Measurements from ENCODE around the gene ZCCHC8. TPM values are rescaled to one million over a fixed set of nuclear protein-coding genes. Genes with fewer than 3 reads are reported as not detected.
A peak's percentile ranks its signal among the peaks of the same experiment; 100 is the strongest.

ZCCHC8 gene
- total and polyA plus RNA-seq, 2 donors (not counting 1 experiment from before 2014, with no cell fraction given), result 10.9 to 23.8 TPM

- H2AFZ ChIP-seq (ENCODE audit: low read length), result no peak overlapping the region
- H4K20me1 ChIP-seq (ENCODE audit: control insufficient read depth, extremely low read depth, insufficient read depth, low read length), result peaks cover 18% of the 10 kb centered on the region
- peaks cover 91% of the 10 kb centered on the region for H3K79me2 ChIP-seq (ENCODE audit: control insufficient read depth, insufficient read depth, low read length)
- peak overlapping the region; percentile 99 for H3K27ac ChIP-seq (ENCODE audit: insufficient read depth, low read length)
- H3K9me3 ChIP-seq (ENCODE audit: control insufficient read depth, insufficient read depth, low read depth, low read length), result no peaks in the 10 kb centered on the region
- H3K4me2 ChIP-seq (ENCODE audit: extremely low read depth, insufficient read depth, low read length), result peak overlapping the region; percentile 95
- H3K36me3 ChIP-seq (ENCODE audit: control insufficient read depth, insufficient read depth, low read length), result peaks cover 12% of the 10 kb centered on the region
- DNase-seq (ENCODE audit: low read depth in 2 of 2), result no peak
- H3K4me1 ChIP-seq (ENCODE audit: control insufficient read depth, extremely low read depth, insufficient read depth, low read length), result peaks cover 5% of the 10 kb centered on the region
- peak overlapping the region; percentile 65 to 99 (median 78) for H3K4me3 ChIP-seq (replicated peaks in 1 of 4; ENCODE audit: control extremely low read depth in 1 of 4, insufficient read depth in 1 of 4, low read depth in 3 of 4, low read length in 4 of 4)
- H3K27me3 ChIP-seq (ENCODE audit: control insufficient read depth, insufficient read depth, low read length), result no peaks in the 10 kb centered on the region
- H3K9ac ChIP-seq (ENCODE audit: insufficient read depth, low read length), result no peak overlapping the region
- TF ChIP-seq EZH2 (IDR thresholded peaks at IDR 0.05; ENCODE audit: low read length, missing control alignments) (no peak), CTCF (conservative IDR thresholded peaks at IDR 0.05 in 1 of 2, IDR thresholded peaks at IDR 0.05 in 1 of 2; ENCODE audit: low read depth in 1 of 2, low read length in 2 of 2) (no peak)
Measured at GRCh38 chr12:122523846-122524718, 23.4 kb upstream of the ZCCHC8 start.

GRCh38 chr12:122523280-122523679 is 22.5 kb upstream of the ZCCHC8 start:
- no peak for TF ChIP-seq EZH2 (IDR thresholded peaks at IDR 0.05; ENCODE audit: low read length, missing control alignments)
- no peak for TF ChIP-seq CTCF (conservative IDR thresholded peaks at IDR 0.05 in 1 of 2, IDR thresholded peaks at IDR 0.05 in 1 of 2; ENCODE audit: low read depth in 1 of 2, low read length in 2 of 2)
- H3K36me3 ChIP-seq (ENCODE audit: control insufficient read depth, insufficient read depth, low read length), result peaks cover 16% of the 10 kb centered on the region
- peak; percentile 66 to 68 for DNase-seq (ENCODE audit: low read depth in 2 of 2)

GRCh38 chr12:122520676-122521075 is 19.9 kb upstream of the ZCCHC8 start:
- H3K79me2 ChIP-seq (ENCODE audit: control insufficient read depth, insufficient read depth, low read length), result peaks cover 90% of the 10 kb centered on the region
- H3K27ac ChIP-seq (ENCODE audit: insufficient read depth, low read length), result no peak overlapping the region
- no peak overlapping the region for H3K9ac ChIP-seq (ENCODE audit: insufficient read depth, low read length)
- H3K27me3 ChIP-seq (ENCODE audit: control insufficient read depth, insufficient read depth, low read length), result no peaks in the 10 kb centered on the region
- no peak overlapping the region for H3K4me3 ChIP-seq (replicated peaks in 1 of 4; ENCODE audit: control extremely low read depth in 1 of 4, insufficient read depth in 1 of 4, low read depth in 3 of 4, low read length in 4 of 4)
- no peaks in the 10 kb centered on the region for H3K9me3 ChIP-seq (ENCODE audit: control insufficient read depth, insufficient read depth, low read depth, low read length)
- no peak for DNase-seq (ENCODE audit: low read depth in 2 of 2)
- peaks cover 5% of the 10 kb centered on the region for H3K4me1 ChIP-seq (ENCODE audit: control insufficient read depth, extremely low read depth, insufficient read depth, low read length)
- H3K4me2 ChIP-seq (ENCODE audit: extremely low read depth, insufficient read depth, low read length), result no peak overlapping the region
- peaks cover 23% of the 10 kb centered on the region for H3K36me3 ChIP-seq (ENCODE audit: control insufficient read depth, insufficient read depth, low read length)
- peaks cover 18% of the 10 kb centered on the region for H4K20me1 ChIP-seq (ENCODE audit: control insufficient read depth, extremely low read depth, insufficient read depth, low read length)
- TF ChIP-seq EZH2 (IDR thresholded peaks at IDR 0.05; ENCODE audit: low read length, missing control alignments) (no peak), CTCF (conservative IDR thresholded peaks at IDR 0.05 in 1 of 2, IDR thresholded peaks at IDR 0.05 in 1 of 2; ENCODE audit: low read depth in 1 of 2, low read length in 2 of 2) (no peak)
- no peak overlapping the region for H2AFZ ChIP-seq (ENCODE audit: low read length)

More at GRCh38 chr12:122523280-122523679, 22.5 kb upstream of the ZCCHC8 start:
- peak overlapping the region; percentile 65 to 99 (median 78) for H3K4me3 ChIP-seq (replicated peaks in 1 of 4; ENCODE audit: control extremely low read depth in 1 of 4, insufficient read depth in 1 of 4, low read depth in 3 of 4, low read length in 4 of 4)
- H3K9me3 ChIP-seq (ENCODE audit: control insufficient read depth, insufficient read depth, low read depth, low read length), result no peaks in the 10 kb centered on the region
- peak overlapping the region; percentile 26 for H3K27ac ChIP-seq (ENCODE audit: insufficient read depth, low read length)
- no peak overlapping the region for H2AFZ ChIP-seq (ENCODE audit: low read length)
- peak overlapping the region; percentile 95 for H3K4me2 ChIP-seq (ENCODE audit: extremely low read depth, insufficient read depth, low read length)
- H4K20me1 ChIP-seq (ENCODE audit: control insufficient read depth, extremely low read depth, insufficient read depth, low read length), result peaks cover 18% of the 10 kb centered on the region
- peaks cover 7% of the 10 kb centered on the region for H3K4me1 ChIP-seq (ENCODE audit: control insufficient read depth, extremely low read depth, insufficient read depth, low read length)
- peaks cover 88% of the 10 kb centered on the region for H3K79me2 ChIP-seq (ENCODE audit: control insufficient read depth, insufficient read depth, low read length)
- no peak overlapping the region for H3K9ac ChIP-seq (ENCODE audit: insufficient read depth, low read length)
- no peaks in the 10 kb centered on the region for H3K27me3 ChIP-seq (ENCODE audit: control insufficient read depth, insufficient read depth, low read length)

Measured in fibroblast of lung (primary cell).